Astrocyte of the spinal cord (primary cell): Measurements from ENCODE around the gene ANGEL1.
A peak's percentile ranks its signal among the peaks of the same experiment; 100 is the strongest.

Source experiments
- DNase-seq: peaks from one replicate; pipeline ENCODE4 v3.0.0; 2011; ENCODE audit warnings: low read depth, low spot score
- H3K4me3 ChIP-seq: 2 replicates; pipeline ENCODE4 v1.5.1; 2011; ENCODE audit warnings: low read depth, mild to moderate bottlenecking, low read length, moderate library complexity
- CTCF ChIP-seq: IDR thresholded peaks from 2 replicates; pipeline ENCODE4 v1.5.1; 2012; ENCODE audit warnings: low read depth, mild to moderate bottlenecking, low read length, inconsistent platforms
- in situ Hi-C: cut with HindIII; loops from 2 replicates; pipeline ENCODE4 v1.10.0; 2017; ENCODE audit warnings: low sequenced_read_pairs

ANGEL1 gene

GRCh38 chr14:76761960-76762410 is 50.7 kb downstream of the ANGEL1 start:
- in situ Hi-C loops: no loop called here
- TF ChIP-seq CTCF: no peak
- H3K4me3 ChIP-seq: peak overlapping the region; percentile 62
- no peak for DNase-seq

- no peak for TF ChIP-seq CTCF
- in situ Hi-C loops: no loop called here
- DNase-seq: peak; percentile 62
- peak within 1 kb of the TSS; percentile 62 for H3K4me3 ChIP-seq
Observed at GRCh38 chr14:76761136-76761959, 51.3 kb downstream of the ANGEL1 start, which contains the start of gene VASH1. TSS of gene VASH1 (plus strand) at chr14:76761468. CDS start at chr14:76762822, 1,354 bp downstream.

DNA sequence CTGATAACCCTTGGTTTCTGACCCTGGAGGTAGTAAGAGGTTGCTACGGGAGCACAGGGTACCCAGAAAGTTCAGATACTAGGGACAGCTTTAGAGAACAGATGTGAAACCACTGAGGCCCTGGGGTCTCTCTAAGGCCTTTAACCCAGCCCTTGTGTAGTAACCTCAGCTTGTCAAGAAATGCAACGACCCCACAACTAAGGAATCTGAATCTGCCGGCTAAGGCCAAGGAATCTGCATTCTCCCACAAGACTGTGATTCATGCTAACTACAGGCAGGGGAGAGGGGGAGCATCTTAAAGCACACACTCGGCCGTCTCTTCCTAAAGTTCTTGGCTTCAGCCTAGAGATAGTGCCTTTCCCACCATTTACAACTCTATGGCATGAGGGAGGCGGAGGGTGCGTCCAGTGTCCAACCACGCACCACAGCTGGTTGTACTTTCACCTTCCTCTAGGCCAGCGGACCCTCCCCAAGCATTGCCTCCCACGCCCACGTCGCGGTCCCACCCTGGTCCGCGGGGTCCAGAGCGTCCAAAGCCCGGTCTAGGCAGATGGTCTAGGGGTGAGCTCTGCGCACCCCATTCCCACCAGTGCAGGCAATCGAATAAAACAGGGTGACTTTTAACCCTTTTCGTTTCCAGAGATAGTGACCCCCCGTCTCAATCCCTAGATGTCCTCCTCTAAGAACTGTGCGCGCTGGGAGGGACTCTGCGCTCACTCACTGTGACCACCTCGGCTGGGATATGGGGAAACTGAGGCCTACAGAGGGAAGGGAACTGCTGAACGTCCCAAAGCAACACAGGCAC is 52.1 kb downstream of the ANGEL1 start:
- in situ Hi-C loops: no loop called here

DNA sequence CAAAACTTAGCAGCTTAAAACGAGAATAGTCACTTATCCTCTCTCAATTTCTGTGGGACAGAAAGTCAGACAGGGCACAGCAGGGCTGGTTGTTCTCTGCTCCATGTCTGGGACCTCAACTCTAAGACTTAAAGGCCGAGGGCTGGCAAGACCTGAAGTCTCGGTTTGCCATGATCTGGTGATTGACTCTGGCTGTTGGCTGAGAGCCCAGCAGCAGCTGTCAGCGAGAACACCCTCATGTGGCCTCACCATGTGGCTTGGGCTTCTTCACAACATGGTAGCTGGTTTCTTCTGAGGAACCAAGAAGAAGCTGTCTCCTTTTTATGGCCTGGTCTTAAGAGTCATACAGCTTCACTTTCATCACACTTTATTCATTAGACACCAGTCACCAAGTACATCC is 53.1 kb downstream of the ANGEL1 start:
- TF ChIP-seq CTCF: no peak
- DNase-seq: no peak
- in situ Hi-C loops: no loop called here
- H3K4me3 ChIP-seq: no peak overlapping the region

More for the DNA sequence above, 52.1 kb downstream of the ANGEL1 start:
- peak overlapping the region; percentile 62 for H3K4me3 ChIP-seq
- DNase-seq: no peak
- no peak for TF ChIP-seq CTCF

- H3K4me3 ChIP-seq: no peak overlapping the region
- in situ Hi-C loops: no loop called here
- DNase-seq: no peak
- no peak for TF ChIP-seq CTCF
Observed at GRCh38 chr14:76756371-76756750, 56.3 kb downstream of the ANGEL1 start.

GRCh38 chr14:76755610-76756370 is 56.9 kb downstream of the ANGEL1 start:
- in situ Hi-C loops: no loop called here
- DNase-seq: no peak
- H3K4me3 ChIP-seq: no peak overlapping the region
- no peak for TF ChIP-seq CTCF
